ENCODE measurements around the gene TEX26.
A peak's percentile ranks its signal among the peaks of the same experiment; 100 is the strongest.

TEX26 gene

GRCh38 chr13:31012655-31013024 is 80.2 kb downstream of the TEX26 start:
- no peak overlapping the region for H3K4me3 ChIP-seq (ENCODE audit: low read depth, low read length)
- in situ Hi-C loops (cut with HindIII; ENCODE audit: low sequenced_read_pairs) = loop anchor here (25.0 kb wide), 1 partner anchor 350 kb away; no protein-coding TSS in a partner anchor
- DNase-seq (ENCODE audit: low read depth) = no peak
- peak; percentile 62 for TF ChIP-seq CTCF (IDR thresholded peaks at IDR 0.05; ENCODE audit: low read depth, low read length, missing control alignments)

GRCh38 chr13:31014456-31014855 is 82.0 kb downstream of the TEX26 start:
- no peak overlapping the region for H3K4me3 ChIP-seq (ENCODE audit: low read depth, low read length)
- DNase-seq (ENCODE audit: low read depth) = no peak
- in situ Hi-C loops (cut with HindIII; ENCODE audit: low sequenced_read_pairs) = loop anchor here (25.0 kb wide), 1 partner anchor 352 kb away; no protein-coding TSS in a partner anchor
- no peak for TF ChIP-seq CTCF (IDR thresholded peaks at IDR 0.05; ENCODE audit: low read depth, low read length, missing control alignments)

GRCh38 chr13:31015199-31015598 is 82.7 kb downstream of the TEX26 start:
- in situ Hi-C loops (cut with HindIII; ENCODE audit: low sequenced_read_pairs) = loop anchor here (25.0 kb wide), 1 partner anchor 353 kb away; no protein-coding TSS in a partner anchor
- DNase-seq (ENCODE audit: low read depth) = no peak
- TF ChIP-seq CTCF (IDR thresholded peaks at IDR 0.05; ENCODE audit: low read depth, low read length, missing control alignments) = no peak

GRCh38 chr13:31016342-31017325 is 84.2 kb downstream of the TEX26 start:
- in situ Hi-C loops (cut with HindIII; ENCODE audit: low sequenced_read_pairs) = loop anchor here (25.0 kb wide), 1 partner anchor 354 kb away; no protein-coding TSS in a partner anchor
- no peak overlapping the region for H3K4me3 ChIP-seq (ENCODE audit: low read depth, low read length)
- DNase-seq (ENCODE audit: low read depth) = no peak
- no peak for TF ChIP-seq CTCF (IDR thresholded peaks at IDR 0.05; ENCODE audit: low read depth, low read length, missing control alignments)

More at GRCh38 chr13:31015199-31015598, 82.7 kb downstream of the TEX26 start:
- H3K4me3 ChIP-seq (ENCODE audit: low read depth, low read length) = no peak overlapping the region

GRCh38 chr13:31018511-31018910 is 86.1 kb downstream of the TEX26 start:
- in situ Hi-C loops (cut with HindIII; ENCODE audit: low sequenced_read_pairs) = loop anchor here (25.0 kb wide), 1 partner anchor 356 kb away; no protein-coding TSS in a partner anchor
- DNase-seq (ENCODE audit: low read depth) = no peak
- TF ChIP-seq CTCF (IDR thresholded peaks at IDR 0.05; ENCODE audit: low read depth, low read length, missing control alignments) = no peak
- no peak overlapping the region for H3K4me3 ChIP-seq (ENCODE audit: low read depth, low read length)

- no peak for TF ChIP-seq CTCF (IDR thresholded peaks at IDR 0.05; ENCODE audit: low read depth, low read length, missing control alignments)
- in situ Hi-C loops (cut with HindIII; ENCODE audit: low sequenced_read_pairs) = loop anchor here (5.0 to 25.0 kb wide), 2 partner anchors 224 to 359 kb away; no protein-coding TSS in a partner anchor
- no peak for DNase-seq (ENCODE audit: low read depth)
- H3K4me3 ChIP-seq (ENCODE audit: low read depth, low read length) = no peak overlapping the region
These were observed 88.5 kb downstream of the TEX26 start for GRCh38 chr13:31020996-31021395.
